ENCODE measurements around the gene YEATS4. TPM values are rescaled to one million over a fixed set of nuclear protein-coding genes. Genes with fewer than 3 reads are reported as not detected.

YEATS4 gene
- polyA plus RNA-seq, 2 donors = 6.8 to 14.7 TPM

GRCh38 chr12:69330475-69331473 lies 28.8 kb upstream of the YEATS4 start:
- no peaks in the 10 kb centered on the region for H3K36me3 ChIP-seq (ENCODE audit: control insufficient read depth in 2 of 2, insufficient read depth in 2 of 2, low read length in 1 of 2)
- H3K27ac ChIP-seq (ENCODE audit: low read depth in 2 of 2, low read length in 1 of 2) = peak overlapping the region; percentile 25 to 30
- no peaks in the 10 kb centered on the region for H3K27me3 ChIP-seq (ENCODE audit: control insufficient read depth in 1 of 2, insufficient read depth in 2 of 2, low read length in 2 of 2)
- H3K4me1 ChIP-seq (ENCODE audit: control insufficient read depth in 2 of 2, insufficient read depth in 2 of 2, low read length in 1 of 2) = peaks cover 0 to 2% of the 10 kb centered on the region in 2 donors
- 5 to 8% methylated on average over 18 of the region's 18 CpGs for WGBS, 2 donors
- H3K9me3 ChIP-seq (ENCODE audit: control insufficient read depth in 2 of 2, insufficient read depth in 1 of 2, low read depth in 1 of 2, low read length in 1 of 2) = no peaks in the 10 kb centered on the region
- peak overlapping the region; percentile 20 to 54 for H3K4me3 ChIP-seq (ENCODE audit: low read depth in 1 of 2, low read length in 2 of 2)

- H3K9me3 ChIP-seq (ENCODE audit: control insufficient read depth in 2 of 2, insufficient read depth in 1 of 2, low read depth in 1 of 2, low read length in 1 of 2) = no peaks in the 10 kb centered on the region
- H3K4me3 ChIP-seq (ENCODE audit: low read depth in 1 of 2, low read length in 2 of 2) = peak overlapping the region; percentile 20 to 54
- H3K27me3 ChIP-seq (ENCODE audit: control insufficient read depth in 1 of 2, insufficient read depth in 2 of 2, low read length in 2 of 2) = no peaks in the 10 kb centered on the region
- WGBS, 2 donors = 18 to 22% methylated on average over 7 of the region's 7 CpGs
- H3K36me3 ChIP-seq (ENCODE audit: control insufficient read depth in 2 of 2, insufficient read depth in 2 of 2, low read length in 1 of 2) = no peaks in the 10 kb centered on the region
- H3K27ac ChIP-seq (ENCODE audit: low read depth in 2 of 2, low read length in 1 of 2) = peak overlapping the region in 1 of 2 donors; percentile 25
- H3K4me1 ChIP-seq (ENCODE audit: control insufficient read depth in 2 of 2, insufficient read depth in 2 of 2, low read length in 1 of 2) = peaks cover 0 to 2% of the 10 kb centered on the region in 2 donors
These were observed 28.0 kb upstream of the YEATS4 start for GRCh38 chr12:69331519-69331908.

GRCh38 chr12:69331909-69332684 lies 27.4 kb upstream of the YEATS4 start:
- no peak overlapping the region for H3K4me3 ChIP-seq (ENCODE audit: low read depth in 1 of 2, low read length in 2 of 2)
- 60 to 70% methylated on average over 20 of the region's 20 CpGs for WGBS, 2 donors

GRCh38 chr12:69332815-69333358 lies 26.7 kb upstream of the YEATS4 start:
- Histone ChIP-seq H3K27ac (ENCODE audit: low read depth in 2 of 2, low read length in 1 of 2) (no peak overlapping the region), H3K36me3 (ENCODE audit: control insufficient read depth in 2 of 2, insufficient read depth in 2 of 2, low read length in 1 of 2) (no peaks in the 10 kb centered on the region), H3K4me3 (ENCODE audit: low read depth in 1 of 2, low read length in 2 of 2) (no peak overlapping the region), H3K9me3 (ENCODE audit: control insufficient read depth in 2 of 2, insufficient read depth in 1 of 2, low read depth in 1 of 2, low read length in 1 of 2) (no peaks in the 10 kb centered on the region), H3K27me3 (ENCODE audit: control insufficient read depth in 1 of 2, insufficient read depth in 2 of 2, low read length in 2 of 2) (no peaks in the 10 kb centered on the region), H3K4me1 (ENCODE audit: control insufficient read depth in 2 of 2, insufficient read depth in 2 of 2, low read length in 1 of 2) (peaks cover 0 to 2% of the 10 kb centered on the region in 2 donors)
- WGBS, 2 donors = 67 to 93% methylated on average over 6 of the region's 6 CpGs

More at GRCh38 chr12:69331909-69332684, 27.4 kb upstream of the YEATS4 start:
- Histone ChIP-seq H3K27ac (ENCODE audit: low read depth in 2 of 2, low read length in 1 of 2) (no peak overlapping the region), H3K27me3 (ENCODE audit: control insufficient read depth in 1 of 2, insufficient read depth in 2 of 2, low read length in 2 of 2) (no peaks in the 10 kb centered on the region), H3K9me3 (ENCODE audit: control insufficient read depth in 2 of 2, insufficient read depth in 1 of 2, low read depth in 1 of 2, low read length in 1 of 2) (no peaks in the 10 kb centered on the region), H3K36me3 (ENCODE audit: control insufficient read depth in 2 of 2, insufficient read depth in 2 of 2, low read length in 1 of 2) (no peaks in the 10 kb centered on the region), H3K4me1 (ENCODE audit: control insufficient read depth in 2 of 2, insufficient read depth in 2 of 2, low read length in 1 of 2) (peaks cover 0 to 2% of the 10 kb centered on the region in 2 donors)

GRCh38 chr12:69334158-69334557 lies 25.4 kb upstream of the YEATS4 start:
- no peak overlapping the region for H3K27ac ChIP-seq (ENCODE audit: low read depth in 2 of 2, low read length in 1 of 2)
- H3K27me3 ChIP-seq (ENCODE audit: control insufficient read depth in 1 of 2, insufficient read depth in 2 of 2, low read length in 2 of 2) = no peaks in the 10 kb centered on the region
- H3K4me1 ChIP-seq (ENCODE audit: control insufficient read depth in 2 of 2, insufficient read depth in 2 of 2, low read length in 1 of 2) = peaks cover 0 to 2% of the 10 kb centered on the region in 2 donors
- H3K4me3 ChIP-seq (ENCODE audit: low read depth in 1 of 2, low read length in 2 of 2) = no peak overlapping the region
- no peaks in the 10 kb centered on the region for H3K36me3 ChIP-seq (ENCODE audit: control insufficient read depth in 2 of 2, insufficient read depth in 2 of 2, low read length in 1 of 2)
- H3K9me3 ChIP-seq (ENCODE audit: control insufficient read depth in 2 of 2, insufficient read depth in 1 of 2, low read depth in 1 of 2, low read length in 1 of 2) = no peaks in the 10 kb centered on the region

- no peaks in the 10 kb centered on the region for H3K9me3 ChIP-seq (ENCODE audit: control insufficient read depth in 2 of 2, insufficient read depth in 1 of 2, low read depth in 1 of 2, low read length in 1 of 2)
- 85 to 86% methylated on average over 2 of the region's 2 CpGs for WGBS, 2 donors
- H3K4me1 ChIP-seq (ENCODE audit: control insufficient read depth in 2 of 2, insufficient read depth in 2 of 2, low read length in 1 of 2) = no peaks in the 10 kb centered on the region
- H3K4me3 ChIP-seq (ENCODE audit: low read depth in 1 of 2, low read length in 2 of 2) = no peak overlapping the region
- no peaks in the 10 kb centered on the region for H3K36me3 ChIP-seq (ENCODE audit: control insufficient read depth in 2 of 2, insufficient read depth in 2 of 2, low read length in 1 of 2)
- H3K27me3 ChIP-seq (ENCODE audit: control insufficient read depth in 1 of 2, insufficient read depth in 2 of 2, low read length in 2 of 2) = no peaks in the 10 kb centered on the region
- no peak overlapping the region for H3K27ac ChIP-seq (ENCODE audit: low read depth in 2 of 2, low read length in 1 of 2)
These were observed 22.0 kb upstream of the YEATS4 start for GRCh38 chr12:69337311-69338090.

GRCh38 chr12:69338120-69338859 lies 21.3 kb upstream of the YEATS4 start:
- Histone ChIP-seq H3K36me3 (ENCODE audit: control insufficient read depth in 2 of 2, insufficient read depth in 2 of 2, low read length in 1 of 2) (no peaks in the 10 kb centered on the region), H3K4me3 (ENCODE audit: low read depth in 1 of 2, low read length in 2 of 2) (no peak overlapping the region), H3K27me3 (ENCODE audit: control insufficient read depth in 1 of 2, insufficient read depth in 2 of 2, low read length in 2 of 2) (no peaks in the 10 kb centered on the region), H3K27ac (ENCODE audit: low read depth in 2 of 2, low read length in 1 of 2) (no peak overlapping the region), H3K9me3 (ENCODE audit: control insufficient read depth in 2 of 2, insufficient read depth in 1 of 2, low read depth in 1 of 2, low read length in 1 of 2) (no peaks in the 10 kb centered on the region), H3K4me1 (ENCODE audit: control insufficient read depth in 2 of 2, insufficient read depth in 2 of 2, low read length in 1 of 2) (no peaks in the 10 kb centered on the region)
- 70 to 78% methylated on average over 3 of the region's 3 CpGs for WGBS, 2 donors

GRCh38 chr12:69338936-69339335 lies 20.6 kb upstream of the YEATS4 start:
- H3K4me1 ChIP-seq (ENCODE audit: control insufficient read depth in 2 of 2, insufficient read depth in 2 of 2, low read length in 1 of 2) = no peaks in the 10 kb centered on the region
- no peak overlapping the region for H3K4me3 ChIP-seq (ENCODE audit: low read depth in 1 of 2, low read length in 2 of 2)
- H3K27ac ChIP-seq (ENCODE audit: low read depth in 2 of 2, low read length in 1 of 2) = no peak overlapping the region
- no peaks in the 10 kb centered on the region for H3K9me3 ChIP-seq (ENCODE audit: control insufficient read depth in 2 of 2, insufficient read depth in 1 of 2, low read depth in 1 of 2, low read length in 1 of 2)
- H3K27me3 ChIP-seq (ENCODE audit: control insufficient read depth in 1 of 2, insufficient read depth in 2 of 2, low read length in 2 of 2) = no peaks in the 10 kb centered on the region
- no peaks in the 10 kb centered on the region for H3K36me3 ChIP-seq (ENCODE audit: control insufficient read depth in 2 of 2, insufficient read depth in 2 of 2, low read length in 1 of 2)

Data from esophagus (tissue), 2 donors.